GM23338 (cell line): Measurements from ENCODE around the gene PGPEP1. TPM values are rescaled to one million over a fixed set of nuclear protein-coding genes. Genes with fewer than 3 reads are reported as not detected.

Source experiments
- ATAC-seq: fragments of 200-7000 bp; cut with Tn5 transposase; 3 replicates; pipeline ENCODE4 v1.9.1; 2020
- DNase-seq: peaks from one replicate; pipeline ENCODE4 v3.0.0-alpha.2; 2015; ENCODE audit warnings: low spot score
- H2AFZ ChIP-seq: fragments of 200-600 bp; sonication (generic); 2 replicates; pipeline ENCODE4 v1.8.0; 2016; ENCODE audit warnings: antibody characterized with exemption, mild to moderate bottlenecking, moderate library complexity
- H3F3A ChIP-seq: fragments of 200-600 bp; sonication (generic); replicated peaks from 2 replicates; pipeline ENCODE4 v1.8.0; 2017; ENCODE audit warnings: antibody characterized with exemption, mixed run types, low read depth
- H3K27ac ChIP-seq: fragments of 200-600 bp; sonication (generic); 2 replicates; pipeline ENCODE4 v1.6.1; 2016; ENCODE audit warnings: low read depth
- H3K27me3 ChIP-seq: fragments of 200-600 bp; sonication (generic); 2 replicates; pipeline ENCODE4 v1.8.0; 2016; ENCODE audit warnings: mild to moderate bottlenecking, mixed run types, moderate library complexity; ENCODE audit not compliant: insufficient read depth
- H3K36me3 ChIP-seq: fragments of 200-600 bp; sonication (generic); 2 replicates; pipeline ENCODE4 v1.8.0; 2016; ENCODE audit warnings: mild to moderate bottlenecking; ENCODE audit not compliant: insufficient read depth
- H3K4me1 ChIP-seq: fragments of 200-600 bp; sonication (generic); 2 replicates; pipeline ENCODE4 v1.8.0; 2016; ENCODE audit warnings: mild to moderate bottlenecking, moderate library complexity; ENCODE audit not compliant: insufficient read depth
- H3K4me2 ChIP-seq: fragments of 200-600 bp; sonication (generic); 2 replicates; pipeline ENCODE4 v1.7.1; 2017; ENCODE audit warnings: mixed run types
- H3K4me3 ChIP-seq: fragments of 200-600 bp; sonication (generic); 2 replicates; pipeline ENCODE4 v1.6.1; 2016; ENCODE audit warnings: mixed run types
- H3K79me2 ChIP-seq: fragments of 200-600 bp; sonication (generic); replicated peaks from 2 replicates; pipeline ENCODE4 v1.8.0; 2017; ENCODE audit warnings: mild to moderate bottlenecking; ENCODE audit not compliant: insufficient read depth
- H3K9me2 ChIP-seq: fragments of 200-600 bp; sonication (generic); 2 replicates; pipeline ENCODE4 v1.8.0; 2017; ENCODE audit not compliant: insufficient read depth
- H4K20me1 ChIP-seq: fragments of 200-600 bp; sonication (generic); replicated peaks from 2 replicates; pipeline ENCODE4 v1.8.0; 2017; ENCODE audit warnings: mild to moderate bottlenecking; ENCODE audit not compliant: insufficient read depth
- H3K27ac Mint-ChIP-seq: 2 replicates; pipeline ENCODE4 v1.8.0; 2020; ENCODE audit warnings: inconsistent platforms, mild to moderate bottlenecking, moderate library complexity, mixed read lengths
- H3K27me3 Mint-ChIP-seq: 3 replicates; pipeline ENCODE4 v1.8.0; 2022; ENCODE audit warnings: low read depth, mild to moderate bottlenecking, moderate library complexity, mixed read lengths, inconsistent platforms; ENCODE audit not compliant: insufficient read depth, poor library complexity
- H3K36me3 Mint-ChIP-seq: 3 replicates; pipeline ENCODE4 v1.8.0; 2021; ENCODE audit warnings: low read depth, mild to moderate bottlenecking, inconsistent platforms, moderate library complexity, mixed read lengths
- H3K4me1 Mint-ChIP-seq: 3 replicates; pipeline ENCODE4 v1.8.0; 2020; ENCODE audit warnings: mild to moderate bottlenecking, inconsistent platforms, mixed read lengths
- H3K4me3 Mint-ChIP-seq: 3 replicates; pipeline ENCODE4 v1.8.0; 2021; ENCODE audit warnings: moderate library complexity, mild to moderate bottlenecking, inconsistent platforms, mixed read lengths
- H3K9me3 Mint-ChIP-seq: 3 replicates; pipeline ENCODE4 v1.8.0; 2020; ENCODE audit warnings: moderate library complexity, mild to moderate bottlenecking, inconsistent platforms, mixed read lengths
- EZH2phosphoT487 ChIP-seq: fragments of 200-600 bp; sonication (generic); IDR thresholded peaks from one replicate; pipeline ENCODE4 v1.8.1; 2018; ENCODE audit warnings: antibody characterized with exemption; ENCODE audit not compliant: unreplicated experiment
- POLR2AphosphoS5 ChIP-seq: IDR thresholded peaks from 2 replicates; pipeline ENCODE4 v1.6.1; 2016; ENCODE audit warnings: antibody characterized with exemption, low read depth
- STAT1 ChIP-seq: IDR thresholded peaks from one replicate; pipeline ENCODE4 v1.6.1; 2016; ENCODE audit warnings: antibody characterized with exemption; ENCODE audit not compliant: unreplicated experiment
- ZNF114 ChIP-seq: fragments of 250-450 bp; sonication (Bioruptor Pico); IDR thresholded peaks from 2 replicates; pipeline ENCODE4 v1.5.0; 2020; ENCODE audit warnings: mild to moderate bottlenecking, moderate library complexity
- ZNF331 ChIP-seq: fragments of 250-450 bp; sonication (Bioruptor Pico); IDR thresholded peaks from 2 replicates; pipeline ENCODE4 v1.5.0; 2020; ENCODE audit warnings: low read depth, mild to moderate bottlenecking, moderate library complexity
- long read RNA-seq: library from polyadenylated mRNA; unstranded; transcript quantifications from one replicate; pipeline ENCODE4 v2.0.0, GENCODE V29; 2020; ENCODE audit not compliant: unreplicated experiment
- polyA plus RNA-seq: library from polyadenylated mRNA; unstranded; fragments of >200 nt; fragmentation: Nextera tagmentation; extraction: Ambion mirVana; gene quantifications from 2 replicates; pipeline ENCODE4 v1.2.1, GENCODE V29; 2016
- total RNA-seq: library from RNA; depleted of rRNA; stranded (reverse); fragments of >200 nt; shearing (Covaris generic); gene quantifications from 2 replicates; pipeline ENCODE4 v1.2.3, GENCODE V29; 2014; rRNA removed
- TF ChIP-seq, protein P1 (sequence below): IDR thresholded peaks from one replicate; pipeline ENCODE4 v1.6.1; 2018; ENCODE audit warnings: antibody characterized with exemption; ENCODE audit not compliant: unreplicated experiment
- TF ChIP-seq, protein P2 (sequence below): fragments of 250-450 bp; sonication (Bioruptor Pico); IDR thresholded peaks from 2 replicates; pipeline ENCODE4 v1.5.0; 2020; ENCODE audit warnings: mild to moderate bottlenecking, moderate library complexity

PGPEP1 gene, protein sequence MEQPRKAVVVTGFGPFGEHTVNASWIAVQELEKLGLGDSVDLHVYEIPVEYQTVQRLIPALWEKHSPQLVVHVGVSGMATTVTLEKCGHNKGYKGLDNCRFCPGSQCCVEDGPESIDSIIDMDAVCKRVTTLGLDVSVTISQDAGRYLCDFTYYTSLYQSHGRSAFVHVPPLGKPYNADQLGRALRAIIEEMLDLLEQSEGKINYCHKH
- 18.9 and 27.6 TPM in 2 replicates for total RNA-seq
- 15.5 and 19.4 TPM in 2 replicates for polyA plus RNA-seq
- long read RNA-seq, full-length matches to known transcripts = 2 of 4 reads
- long read RNA-seq, partial matches to known transcripts = 0 of 4 reads
- long read RNA-seq, other reads (novel, unspliced or antisense) = 2 of 4 reads

DNA sequence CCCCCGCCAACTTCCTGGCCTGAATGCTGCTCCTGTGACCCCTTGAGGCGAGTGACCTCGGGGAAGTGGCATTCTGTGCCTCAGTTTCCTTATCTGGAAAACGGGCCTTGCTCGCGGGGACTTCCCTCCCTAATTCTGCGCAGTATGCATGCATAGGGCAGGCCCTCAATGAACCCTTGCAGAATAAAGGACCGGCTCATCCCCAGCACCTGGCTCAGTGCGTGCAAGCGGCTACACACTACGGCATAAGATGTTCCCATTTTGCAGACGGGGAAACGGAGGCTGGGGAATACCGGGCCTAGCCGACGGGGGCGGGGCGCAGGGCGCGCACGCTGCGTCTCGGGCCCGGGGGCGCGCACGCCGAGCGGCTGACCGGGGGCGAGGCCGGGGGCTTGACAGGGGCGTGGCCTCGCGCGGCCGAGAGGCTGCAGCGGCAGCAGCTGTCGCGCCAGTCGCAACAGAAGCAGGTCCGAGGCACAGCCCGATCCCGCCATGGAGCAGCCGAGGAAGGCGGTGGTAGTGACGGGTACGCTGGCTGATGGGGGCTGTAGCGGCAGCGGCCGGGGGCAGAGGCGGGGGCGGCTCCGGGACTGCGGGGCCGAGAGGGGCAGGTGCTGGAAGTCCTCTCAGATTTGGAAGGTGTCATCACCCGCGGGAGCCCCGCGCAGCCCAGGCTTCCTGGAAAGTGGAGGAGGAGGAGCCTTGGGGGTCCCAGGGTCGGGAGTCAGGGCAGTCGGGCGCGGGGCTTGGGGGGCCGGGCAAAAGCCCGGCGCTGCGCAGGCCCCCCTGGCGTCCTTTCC is at the start of gene PGPEP1:
PGPEP1 (plus strand) TSS at position 409 of the 800 bp plus-strand sequence; CDS start at position 493, 84 bp downstream.
- Histone ChIP-seq H3K27me3 (no peaks in the 10 kb centered on the region), H4K20me1 (no peaks in the 10 kb centered on the region), H3K4me2 (peak within 1 kb of the TSS; percentile 99), H3K79me2 (no peaks in the 10 kb centered on the region; the same call in 1 of the 2 replicates), H3K36me3 (no peaks in the 10 kb centered on the region), H3K27ac (no peak within 1 kb of the TSS), H3F3A (peaks cover 41% of the 10 kb centered on the region), H3K4me1 (peaks cover 29% of the 10 kb centered on the region), H3K9me2 (no peaks in the 10 kb centered on the region), H2AFZ (peak within 1 kb of the TSS; percentile 72), H3K4me3 (peak within 1 kb of the TSS; percentile 83)
- no peak for TF ChIP-seq ZNF331 (CRISPR knock-in tag)
- TF ChIP-seq EZH2phosphoT487 = no peak
- TF ChIP-seq, protein P1, sequence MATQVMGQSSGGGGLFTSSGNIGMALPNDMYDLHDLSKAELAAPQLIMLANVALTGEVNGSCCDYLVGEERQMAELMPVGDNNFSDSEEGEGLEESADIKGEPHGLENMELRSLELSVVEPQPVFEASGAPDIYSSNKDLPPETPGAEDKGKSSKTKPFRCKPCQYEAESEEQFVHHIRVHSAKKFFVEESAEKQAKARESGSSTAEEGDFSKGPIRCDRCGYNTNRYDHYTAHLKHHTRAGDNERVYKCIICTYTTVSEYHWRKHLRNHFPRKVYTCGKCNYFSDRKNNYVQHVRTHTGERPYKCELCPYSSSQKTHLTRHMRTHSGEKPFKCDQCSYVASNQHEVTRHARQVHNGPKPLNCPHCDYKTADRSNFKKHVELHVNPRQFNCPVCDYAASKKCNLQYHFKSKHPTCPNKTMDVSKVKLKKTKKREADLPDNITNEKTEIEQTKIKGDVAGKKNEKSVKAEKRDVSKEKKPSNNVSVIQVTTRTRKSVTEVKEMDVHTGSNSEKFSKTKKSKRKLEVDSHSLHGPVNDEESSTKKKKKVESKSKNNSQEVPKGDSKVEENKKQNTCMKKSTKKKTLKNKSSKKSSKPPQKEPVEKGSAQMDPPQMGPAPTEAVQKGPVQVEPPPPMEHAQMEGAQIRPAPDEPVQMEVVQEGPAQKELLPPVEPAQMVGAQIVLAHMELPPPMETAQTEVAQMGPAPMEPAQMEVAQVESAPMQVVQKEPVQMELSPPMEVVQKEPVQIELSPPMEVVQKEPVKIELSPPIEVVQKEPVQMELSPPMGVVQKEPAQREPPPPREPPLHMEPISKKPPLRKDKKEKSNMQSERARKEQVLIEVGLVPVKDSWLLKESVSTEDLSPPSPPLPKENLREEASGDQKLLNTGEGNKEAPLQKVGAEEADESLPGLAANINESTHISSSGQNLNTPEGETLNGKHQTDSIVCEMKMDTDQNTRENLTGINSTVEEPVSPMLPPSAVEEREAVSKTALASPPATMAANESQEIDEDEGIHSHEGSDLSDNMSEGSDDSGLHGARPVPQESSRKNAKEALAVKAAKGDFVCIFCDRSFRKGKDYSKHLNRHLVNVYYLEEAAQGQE = no peak
- no peak for TF ChIP-seq ZNF114 (CRISPR knock-in tag)
- TF ChIP-seq, protein P2, sequence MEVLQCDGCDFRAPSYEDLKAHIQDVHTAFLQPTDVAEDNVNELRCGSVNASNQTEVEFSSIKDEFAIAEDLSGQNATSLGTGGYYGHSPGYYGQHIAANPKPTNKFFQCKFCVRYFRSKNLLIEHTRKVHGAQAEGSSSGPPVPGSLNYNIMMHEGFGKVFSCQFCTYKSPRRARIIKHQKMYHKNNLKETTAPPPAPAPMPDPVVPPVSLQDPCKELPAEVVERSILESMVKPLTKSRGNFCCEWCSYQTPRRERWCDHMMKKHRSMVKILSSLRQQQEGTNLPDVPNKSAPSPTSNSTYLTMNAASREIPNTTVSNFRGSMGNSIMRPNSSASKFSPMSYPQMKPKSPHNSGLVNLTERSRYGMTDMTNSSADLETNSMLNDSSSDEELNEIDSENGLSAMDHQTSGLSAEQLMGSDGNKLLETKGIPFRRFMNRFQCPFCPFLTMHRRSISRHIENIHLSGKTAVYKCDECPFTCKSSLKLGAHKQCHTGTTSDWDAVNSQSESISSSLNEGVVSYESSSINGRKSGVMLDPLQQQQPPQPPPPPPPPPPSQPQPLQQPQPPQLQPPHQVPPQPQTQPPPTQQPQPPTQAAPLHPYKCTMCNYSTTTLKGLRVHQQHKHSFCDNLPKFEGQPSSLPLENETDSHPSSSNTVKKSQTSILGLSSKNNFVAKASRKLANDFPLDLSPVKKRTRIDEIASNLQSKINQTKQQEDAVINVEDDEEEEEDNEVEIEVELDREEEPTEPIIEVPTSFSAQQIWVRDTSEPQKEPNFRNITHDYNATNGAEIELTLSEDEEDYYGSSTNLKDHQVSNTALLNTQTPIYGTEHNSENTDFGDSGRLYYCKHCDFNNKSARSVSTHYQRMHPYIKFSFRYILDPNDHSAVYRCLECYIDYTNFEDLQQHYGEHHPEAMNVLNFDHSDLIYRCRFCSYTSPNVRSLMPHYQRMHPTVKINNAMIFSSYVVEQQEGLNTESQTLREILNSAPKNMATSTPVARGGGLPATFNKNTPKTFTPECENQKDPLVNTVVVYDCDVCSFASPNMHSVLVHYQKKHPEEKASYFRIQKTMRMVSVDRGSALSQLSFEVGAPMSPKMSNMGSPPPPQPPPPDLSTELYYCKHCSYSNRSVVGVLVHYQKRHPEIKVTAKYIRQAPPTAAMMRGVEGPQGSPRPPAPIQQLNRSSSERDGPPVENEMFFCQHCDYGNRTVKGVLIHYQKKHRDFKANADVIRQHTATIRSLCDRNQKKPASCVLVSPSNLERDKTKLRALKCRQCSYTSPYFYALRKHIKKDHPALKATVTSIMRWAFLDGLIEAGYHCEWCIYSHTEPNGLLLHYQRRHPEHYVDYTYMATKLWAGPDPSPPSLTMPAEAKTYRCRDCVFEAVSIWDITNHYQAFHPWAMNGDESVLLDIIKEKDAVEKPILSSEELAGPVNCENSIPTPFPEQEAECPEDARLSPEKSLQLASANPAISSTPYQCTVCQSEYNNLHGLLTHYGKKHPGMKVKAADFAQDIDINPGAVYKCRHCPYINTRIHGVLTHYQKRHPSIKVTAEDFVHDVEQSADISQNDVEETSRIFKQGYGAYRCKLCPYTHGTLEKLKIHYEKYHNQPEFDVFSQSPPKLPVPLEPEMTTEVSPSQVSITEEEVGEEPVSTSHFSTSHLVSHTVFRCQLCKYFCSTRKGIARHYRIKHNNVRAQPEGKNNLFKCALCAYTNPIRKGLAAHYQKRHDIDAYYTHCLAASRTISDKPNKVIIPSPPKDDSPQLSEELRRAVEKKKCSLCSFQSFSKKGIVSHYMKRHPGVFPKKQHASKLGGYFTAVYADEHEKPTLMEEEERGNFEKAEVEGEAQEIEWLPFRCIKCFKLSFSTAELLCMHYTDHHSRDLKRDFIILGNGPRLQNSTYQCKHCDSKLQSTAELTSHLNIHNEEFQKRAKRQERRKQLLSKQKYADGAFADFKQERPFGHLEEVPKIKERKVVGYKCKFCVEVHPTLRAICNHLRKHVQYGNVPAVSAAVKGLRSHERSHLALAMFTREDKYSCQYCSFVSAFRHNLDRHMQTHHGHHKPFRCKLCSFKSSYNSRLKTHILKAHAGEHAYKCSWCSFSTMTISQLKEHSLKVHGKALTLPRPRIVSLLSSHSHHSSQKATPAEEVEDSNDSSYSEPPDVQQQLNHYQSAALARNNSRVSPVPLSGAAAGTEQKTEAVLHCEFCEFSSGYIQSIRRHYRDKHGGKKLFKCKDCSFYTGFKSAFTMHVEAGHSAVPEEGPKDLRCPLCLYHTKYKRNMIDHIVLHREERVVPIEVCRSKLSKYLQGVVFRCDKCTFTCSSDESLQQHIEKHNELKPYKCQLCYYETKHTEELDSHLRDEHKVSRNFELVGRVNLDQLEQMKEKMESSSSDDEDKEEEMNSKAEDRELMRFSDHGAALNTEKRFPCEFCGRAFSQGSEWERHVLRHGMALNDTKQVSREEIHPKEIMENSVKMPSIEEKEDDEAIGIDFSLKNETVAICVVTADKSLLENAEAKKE = no peak
- TF ChIP-seq POLR2AphosphoS5 = peak; percentile 88
- TF ChIP-seq STAT1 = no peak
- Mint-ChIP-seq H3K27me3 (peaks cover 18% of the 10 kb centered on the region), H3K4me3 (peak within 1 kb of the TSS; percentile 78), H3K9me3 (no peaks in the 10 kb centered on the region), H3K36me3 (peaks cover 17% of the 10 kb centered on the region), H3K27ac (peak within 1 kb of the TSS; percentile 11; the same call in 1 of the 2 replicates), H3K4me1 (peaks cover 38% of the 10 kb centered on the region)
- DNase-seq (peak; percentile 87), ATAC-seq (peak; percentile 70)
